Mesendoderm (in vitro differentiated cells): ENCODE results near the gene TRIM28.

Source experiments
- DNase-seq: peaks from one replicate; pipeline ENCODE4 v3.0.0; 2013
- H2AK5ac ChIP-seq: 2 replicates; pipeline ENCODE4 v1.6.1; 2013; ENCODE audit warnings: low read length, inconsistent platforms
- H2BK120ac ChIP-seq: 2 replicates; pipeline ENCODE4 v1.6.1; 2013; ENCODE audit warnings: low read depth, mild to moderate bottlenecking, low read length, moderate library complexity, mixed read lengths
- H2BK15ac ChIP-seq: replicated peaks from 2 replicates; pipeline ENCODE4 v1.6.1; 2013; ENCODE audit warnings: low read depth, mild to moderate bottlenecking, moderate library complexity
- H2BK5ac ChIP-seq: 2 replicates; pipeline ENCODE4 v1.6.1; 2013; ENCODE audit warnings: low read length, inconsistent platforms
- H3K18ac ChIP-seq: 2 replicates; pipeline ENCODE4 v1.6.1; 2013; ENCODE audit warnings: mild to moderate bottlenecking, low read length, mixed read lengths
- H3K23ac ChIP-seq: one replicate; pipeline ENCODE4 v1.6.1; 2013; ENCODE audit warnings: low read length
- H3K27ac ChIP-seq: 2 replicates; pipeline ENCODE4 v1.5.1; 2013; ENCODE audit warnings: low read depth, mild to moderate bottlenecking, inconsistent platforms, low read length, moderate library complexity
- H3K27me3 ChIP-seq: 2 replicates; pipeline ENCODE4 v1.6.1; 2013; ENCODE audit warnings: low read length, control low read depth, mild to moderate bottlenecking, inconsistent platforms; ENCODE audit not compliant: insufficient read depth, poor library complexity
- H3K36me3 ChIP-seq: 2 replicates; pipeline ENCODE4 v1.6.1; 2013; ENCODE audit warnings: low read length, inconsistent platforms; ENCODE audit not compliant: control insufficient read depth, insufficient read depth
- H3K4ac ChIP-seq: one replicate; pipeline ENCODE4 v1.6.1; 2013; ENCODE audit warnings: low read depth, mild to moderate bottlenecking, low read length, moderate library complexity
- H3K4me1 ChIP-seq: 2 replicates; pipeline ENCODE4 v1.6.1; 2013; ENCODE audit warnings: low read depth, low read length, inconsistent platforms; ENCODE audit not compliant: control insufficient read depth
- H3K4me2 ChIP-seq: 2 replicates; pipeline ENCODE4 v1.6.1; 2013; ENCODE audit warnings: low read length
- H3K4me3 ChIP-seq: 2 replicates; pipeline ENCODE4 v1.5.1; 2013; ENCODE audit warnings: mild to moderate bottlenecking, low read length
- H3K56ac ChIP-seq: one replicate; pipeline ENCODE4 v1.6.1; 2013; ENCODE audit warnings: low read length
- H3K79me1 ChIP-seq: 2 replicates; pipeline ENCODE4 v1.6.1; 2013; ENCODE audit warnings: low read length, inconsistent platforms
- H3K79me2 ChIP-seq: 2 replicates; pipeline ENCODE4 v1.6.1; 2013; ENCODE audit warnings: mild to moderate bottlenecking, low read length; ENCODE audit not compliant: control insufficient read depth, insufficient read depth
- H3K9ac ChIP-seq: 2 replicates; pipeline ENCODE4 v1.6.1; 2013; ENCODE audit warnings: low read length, inconsistent platforms
- H4K5ac ChIP-seq: one replicate; pipeline ENCODE4 v1.6.1; 2013; ENCODE audit warnings: low read length
- H4K8ac ChIP-seq: one replicate; pipeline ENCODE4 v1.6.1; 2013; ENCODE audit warnings: low read depth, mild to moderate bottlenecking, control low read depth, low read length, moderate library complexity
- WGBS: extraction: QIAGEN DNeasy Blood & Tissue Kit; methylation state at CpG from one replicate; pipeline ENCODE4 v1.1.7; 2013; ENCODE audit warnings: low lambda C conversion rate, missing lambda C conversion rate; ENCODE audit not compliant: insufficient coverage; ENCODE audit errors: extremely low coverage; 5-methylcytosine and 5-hydroxymethylcytosine counted together

The TRIM28 gene

DNA sequence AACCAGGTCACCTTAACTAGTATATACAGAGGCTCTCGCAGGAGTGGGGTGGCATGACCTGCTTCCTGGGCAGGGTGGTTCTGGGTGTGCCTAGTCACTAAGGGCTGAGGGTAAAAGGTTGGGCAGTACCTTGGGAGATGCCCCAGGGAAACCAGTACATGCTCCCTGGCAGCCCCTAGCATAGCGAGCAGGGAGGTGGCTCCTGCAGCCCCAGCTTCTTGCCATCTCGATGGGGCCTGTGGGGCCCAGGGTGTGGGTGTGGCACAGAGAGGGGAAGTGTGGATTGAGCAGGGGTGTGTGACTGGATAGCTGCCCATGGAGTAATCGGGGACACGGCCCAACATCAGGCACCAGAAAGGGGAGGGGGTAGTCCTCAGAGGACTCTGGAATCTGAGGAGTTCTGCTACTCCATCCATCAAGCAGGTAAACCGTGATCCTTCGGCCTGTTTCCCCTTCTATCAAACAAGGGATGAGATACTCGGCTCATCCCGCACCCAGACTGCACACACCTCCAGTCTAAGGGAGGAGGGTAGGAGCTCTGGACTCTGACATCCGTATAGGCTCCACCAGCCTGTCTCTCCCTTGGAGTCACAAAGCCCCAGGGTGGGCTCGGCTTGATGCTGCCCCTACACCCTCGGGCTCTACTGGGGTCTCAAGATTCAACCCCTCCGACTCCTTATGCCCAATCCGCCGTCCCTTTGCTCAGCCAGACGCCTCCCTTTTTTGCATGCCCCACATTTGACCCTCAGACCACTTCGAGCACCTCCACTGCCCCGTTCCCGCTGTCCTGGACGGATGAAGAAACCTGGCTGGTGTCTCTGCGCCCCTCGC is 25.4 kb upstream of the TRIM28 start:
- peaks cover 18% of the 10 kb centered on the region for H3K79me2 ChIP-seq
- peak overlapping the region; percentile 95 for H3K27ac ChIP-seq
- H3K4me3 ChIP-seq = peak overlapping the region; percentile 62
- H3K4me1 ChIP-seq = peaks cover 11% of the 10 kb centered on the region
- no CpG with 5 or more reads among the region's 22 CpGs for WGBS
- H4K8ac ChIP-seq = no peak overlapping the region
- no peak for DNase-seq
- peak overlapping the region; percentile 91 for H3K4me2 ChIP-seq
- peaks cover 21% of the 10 kb centered on the region for H3K79me1 ChIP-seq
- H3K18ac ChIP-seq = peak overlapping the region; percentile 13
- peaks cover 5% of the 10 kb centered on the region for H3K36me3 ChIP-seq
- no peak overlapping the region for H4K5ac ChIP-seq
- H3K9ac ChIP-seq = peak overlapping the region; percentile 90
- H2BK15ac ChIP-seq = no peak overlapping the region
- no peak overlapping the region for H2BK5ac ChIP-seq
- no peaks in the 10 kb centered on the region for H3K27me3 ChIP-seq
- H3K23ac ChIP-seq = peak overlapping the region; percentile 7
- H2AK5ac ChIP-seq = peak overlapping the region; percentile 54
- no peak overlapping the region for H2BK120ac ChIP-seq
- peak overlapping the region; percentile 86 for H3K4ac ChIP-seq
- H3K56ac ChIP-seq = peak overlapping the region; percentile 97

GRCh38 chr19:58519087-58519354 is 24.8 kb upstream of the TRIM28 start:
- Histone ChIP-seq H2BK5ac (no peak overlapping the region), H3K79me1 (peaks cover 21% of the 10 kb centered on the region), H4K5ac (no peak overlapping the region), H3K18ac (peak overlapping the region; percentile 75), H3K23ac (peak overlapping the region; percentile 7), H3K9ac (peak overlapping the region; percentile 90), H3K4me1 (peaks cover 11% of the 10 kb centered on the region), H3K27ac (peak overlapping the region; percentile 95), H3K36me3 (peaks cover 5% of the 10 kb centered on the region), H2BK120ac (peak overlapping the region; percentile 8), H4K8ac (peak overlapping the region; percentile 43), H3K27me3 (no peaks in the 10 kb centered on the region), H3K4ac (peak overlapping the region; percentile 86), H3K4me2 (peak overlapping the region; percentile 91), H2BK15ac (no peak overlapping the region), H3K4me3 (peak overlapping the region; percentile 62), H3K79me2 (peaks cover 18% of the 10 kb centered on the region), H3K56ac (peak overlapping the region; percentile 97), H2AK5ac (no peak overlapping the region)
- DNase-seq = peak; percentile 89
- no CpG with 5 or more reads among the region's 14 CpGs for WGBS

- Histone ChIP-seq H3K4me1 (peaks cover 7% of the 10 kb centered on the region), H3K56ac (peak within 1 kb of the TSS; percentile 97), H2BK15ac (no peak within 1 kb of the TSS), H3K4me2 (peak within 1 kb of the TSS; percentile 93), H4K8ac (peak within 1 kb of the TSS; percentile 43), H3K36me3 (peaks cover 5% of the 10 kb centered on the region), H3K79me2 (peaks cover 14% of the 10 kb centered on the region), H3K9ac (peak within 1 kb of the TSS; percentile 90), H2BK5ac (peak within 1 kb of the TSS; percentile 80), H3K18ac (peak within 1 kb of the TSS; percentile 75), H3K27ac (peak within 1 kb of the TSS; percentile 95), H3K27me3 (no peaks in the 10 kb centered on the region), H3K4me3 (peak within 1 kb of the TSS; percentile 62), H3K4ac (peak within 1 kb of the TSS; percentile 86), H2BK120ac (peak within 1 kb of the TSS; percentile 8), H4K5ac (peak within 1 kb of the TSS; percentile 60), H3K79me1 (peaks cover 18% of the 10 kb centered on the region), H3K23ac (peak within 1 kb of the TSS; percentile 56), H2AK5ac (peak within 1 kb of the TSS; percentile 54)
- peak; percentile 98 for DNase-seq
- WGBS = no CpG with 5 or more reads among the region's 87 CpGs
Measured at GRCh38 chr19:58519355-58520256, 24.3 kb upstream of the TRIM28 start, which contains the start of gene ZBTB45. Gene ZBTB45 (minus strand): TSS chr19:58519810. CDS start chr19:58517673, 2,137 bp downstream.

- no peak overlapping the region for H4K8ac ChIP-seq
- H3K9ac ChIP-seq = peak overlapping the region; percentile 90
- peaks cover 14% of the 10 kb centered on the region for H3K79me2 ChIP-seq
- H3K18ac ChIP-seq = peak overlapping the region; percentile 1
- peak overlapping the region; percentile 97 for H3K56ac ChIP-seq
- no peak overlapping the region for H2BK120ac ChIP-seq
- peaks cover 18% of the 10 kb centered on the region for H3K79me1 ChIP-seq
- peak overlapping the region; percentile 60 for H4K5ac ChIP-seq
- H3K27ac ChIP-seq = peak overlapping the region; percentile 95
- H2BK5ac ChIP-seq = peak overlapping the region; percentile 52
- H2AK5ac ChIP-seq = no peak overlapping the region
- H3K27me3 ChIP-seq = no peaks in the 10 kb centered on the region
- no peak overlapping the region for H2BK15ac ChIP-seq
- peak overlapping the region; percentile 9 for H3K4ac ChIP-seq
- H3K4me2 ChIP-seq = peak overlapping the region; percentile 93
- DNase-seq = no peak
- no CpG with 5 or more reads among the region's 7 CpGs for WGBS
- H3K36me3 ChIP-seq = peaks cover 5% of the 10 kb centered on the region
- peak overlapping the region; percentile 62 for H3K4me3 ChIP-seq
- H3K23ac ChIP-seq = no peak overlapping the region
- H3K4me1 ChIP-seq = peaks cover 7% of the 10 kb centered on the region
Measured at GRCh38 chr19:58520257-58520599, 23.6 kb upstream of the TRIM28 start.

- DNase-seq = no peak
- Histone ChIP-seq H3K23ac (no peak overlapping the region), H3K4ac (no peak overlapping the region), H3K18ac (no peak overlapping the region), H3K36me3 (peaks cover 2% of the 10 kb centered on the region), H2BK15ac (no peak overlapping the region), H3K79me2 (peaks cover 14% of the 10 kb centered on the region), H3K9ac (peak overlapping the region; percentile 51), H4K5ac (no peak overlapping the region), H3K79me1 (peaks cover 12% of the 10 kb centered on the region), H2BK120ac (no peak overlapping the region), H3K4me1 (peaks cover 7% of the 10 kb centered on the region), H2AK5ac (peak overlapping the region; percentile 58), H3K4me3 (no peak overlapping the region), H2BK5ac (no peak overlapping the region), H3K4me2 (no peak overlapping the region), H3K27me3 (no peaks in the 10 kb centered on the region), H4K8ac (no peak overlapping the region), H3K56ac (peak overlapping the region; percentile 64), H3K27ac (no peak overlapping the region)
- WGBS = no CpG with 5 or more reads among the region's 4 CpGs
Measured at GRCh38 chr19:58521651-58522050, 22.2 kb upstream of the TRIM28 start.
